K562 (cell line): Measurements from ENCODE around the gene PACSIN3. TPM values are rescaled to one million over a fixed set of nuclear protein-coding genes. Genes with fewer than 3 reads are reported as not detected.
A peak's percentile ranks its signal among the peaks of the same experiment; 100 is the strongest.

ENCODE experiments used
- ATAC-seq: fragments of 200-7000 bp; cut with Tn5 transposase; 3 replicates; pipeline ENCODE4 v1.9.1; 2020; ENCODE audit warnings: moderate library complexity
- BruUV-seq: library from RNA; stranded (reverse); fragments of 400-500 nt; replicated peaks from 2 replicates; lab custom pipeline; 2021; lab: Mats Ljungman, UMichigan
- CTCF ChIA-PET: fragments of 300-600 bp; formaldehyde crosslinking; extraction: SDS; loops from one replicate; lab custom pipeline; 2021; ENCODE audit warnings: low intra/inter-chr PET ratio; lab: Yijun Ruan, JAX
- POLR2A ChIA-PET: fragments of 300-600, 350-650 bp; sonication (Branson Sonifier 250); formaldehyde crosslinking; extraction: SDS; loops from one replicate; lab custom pipeline; 2021; ENCODE audit warnings: antibody characterized with exemption, inconsistent platforms; lab: Yijun Ruan, JAX
- DNase-seq, 4 experiments: peaks; one replicate each; pipeline versions ENCODE4 v3.0.0 to v3.0.0-alpha.2; 2011 to 2018; ENCODE audit warnings: low spot score in 3 of 4, mixed read lengths in 3 of 4; ENCODE audit errors: extremely low read depth in 1 of 4
- FAIRE-seq: peaks from 2 replicates; lab custom pipeline; 2011; peaks lifted over from hg19 to GRCh38; lab: Jason Lieb, UNC
- H2AFZ ChIP-seq: 2 replicates; pipeline ENCODE4 v1.6.0; 2011; ENCODE audit warnings: low read depth, low read length, control low read depth, inconsistent platforms
- H3K27ac ChIP-seq: fragments of 200-600 bp; 3 replicates; pipeline ENCODE4 v1.8.0; 2011; ENCODE audit warnings: low read depth, mild to moderate bottlenecking, control low read depth, inconsistent platforms, low read length, moderate library complexity, mixed read lengths; ENCODE audit errors: extremely low read depth
- H3K27me3 ChIP-seq, 2 experiments: fragments of 300-600 bp in 1 of 2; 2 replicates in 1 of 2; 3 replicates in 1 of 2; pipeline versions ENCODE4 v1.6.0 to v1.8.0; 2011; ENCODE audit warnings: inconsistent platforms in 2 of 2, low read length in 2 of 2, mild to moderate bottlenecking in 1 of 2, mixed read lengths in 1 of 2, moderate library complexity in 1 of 2; ENCODE audit not compliant: control insufficient read depth in 2 of 2, insufficient read depth in 2 of 2
- H3K36me3 ChIP-seq: fragments of 300-600 bp; 3 replicates; pipeline ENCODE4 v1.8.0; 2011; ENCODE audit warnings: mild to moderate bottlenecking, low read length, inconsistent platforms; ENCODE audit not compliant: control insufficient read depth, insufficient read depth
- H3K4me1 ChIP-seq, 2 experiments: fragments of 200-600 bp in 1 of 2; replicated peaks in 1 of 2; 2 replicates in 1 of 2; 3 replicates in 1 of 2; pipeline versions ENCODE4 v1.5.1 to v1.8.0; 2011; ENCODE audit warnings: inconsistent platforms in 2 of 2, low read length in 2 of 2, mild to moderate bottlenecking in 1 of 2, mixed read lengths in 1 of 2, moderate library complexity in 1 of 2; ENCODE audit not compliant: control insufficient read depth in 2 of 2, insufficient read depth in 2 of 2
- H3K4me2 ChIP-seq: 2 replicates; pipeline ENCODE4 v1.6.1; 2011; ENCODE audit warnings: low read length, control low read depth, inconsistent platforms, mixed read lengths; ENCODE audit not compliant: insufficient read depth
- H3K4me3 ChIP-seq: fragments of 200-600 bp; sonication (generic), shearing (Covaris generic); 2 replicates; pipeline ENCODE4 v1.5.1; 2016; ENCODE audit warnings: control low read depth, inconsistent platforms
- H3K79me2 ChIP-seq: fragments of 200-600 bp; 3 replicates; pipeline ENCODE4 v1.8.0; 2011; ENCODE audit warnings: low read length, inconsistent platforms; ENCODE audit not compliant: control insufficient read depth, insufficient read depth
- H3K9ac ChIP-seq, 2 experiments: 2 replicates each; pipeline versions ENCODE4 v1.6.0 to v1.6.1; 2011; ENCODE audit warnings: low read depth in 2 of 2, low read length in 2 of 2, control low read depth in 1 of 2, inconsistent platforms in 1 of 2, mild to moderate bottlenecking in 1 of 2, mixed read lengths in 1 of 2; ENCODE audit not compliant: insufficient read depth in 1 of 2
- H3K9me1 ChIP-seq: one replicate; pipeline ENCODE4 v1.6.0; 2011; ENCODE audit warnings: inconsistent platforms, mild to moderate bottlenecking, low read length, moderate library complexity; ENCODE audit not compliant: control insufficient read depth, insufficient read depth
- H3K9me3 ChIP-seq: replicated peaks from 2 replicates; pipeline ENCODE4 v1.5.1; 2011; ENCODE audit warnings: low read depth, low read length, inconsistent platforms; ENCODE audit not compliant: control insufficient read depth, insufficient read depth
- H4K20me1 ChIP-seq: replicated peaks from 2 replicates; pipeline ENCODE4 v1.6.1; 2011; ENCODE audit warnings: low read length, inconsistent platforms, mixed read lengths; ENCODE audit not compliant: control insufficient read depth, insufficient read depth
- CBX5 ChIP-seq: IDR thresholded peaks from 2 replicates; pipeline ENCODE4 v1.6.1; 2014; ENCODE audit warnings: low read depth, borderline replicate concordance
- CREB1 ChIP-seq, 2 experiments: sonication (generic) in 1 of 2; formaldehyde crosslinking in 1 of 2; IDR thresholded peaks; 2 replicates each; pipeline versions ENCODE4 v1.6.1 to v1.8.0; 2012 to 2022; ENCODE audit warnings: inconsistent platforms in 1 of 2, mild to moderate bottlenecking in 1 of 2, missing genetic modification reagents in 1 of 2, moderate library complexity in 1 of 2
- FOXP1 ChIP-seq: sonication (generic); formaldehyde crosslinking; IDR thresholded peaks from 2 replicates; pipeline ENCODE4 v1.8.0; 2022; ENCODE audit warnings: mild to moderate bottlenecking, missing genetic modification reagents
- GABPA ChIP-seq: fragments of 200-800 bp; sonication (Bioruptor generic); conservative IDR thresholded peaks from 2 replicates; pipeline ENCODE4 v1.6.1; 2016; ENCODE audit warnings: low read depth, missing genetic modification characterization, missing compliant biosample characterization
- MAFF ChIP-seq: IDR thresholded peaks from 2 replicates; pipeline ENCODE4 v1.6.1; 2012; ENCODE audit warnings: low read length, improper control_type of control experiment
- SMAD4 ChIP-seq: fragments of 250-450 bp; sonication (Bioruptor Pico); conservative IDR thresholded peaks from 2 replicates; pipeline ENCODE4 v1.8.0; 2021; ENCODE audit warnings: inconsistent platforms, mild to moderate bottlenecking, moderate library complexity
- TARDBP ChIP-seq: fragments of 450-650 bp; IDR thresholded peaks from 2 replicates; pipeline ENCODE4 v1.6.1; 2016
- XRCC3 ChIP-seq: fragments of 450-650 bp; IDR thresholded peaks from 2 replicates; pipeline ENCODE4 v1.6.1; 2017; ENCODE audit warnings: mild to moderate bottlenecking, moderate library complexity
- YBX1 ChIP-seq: fragments of 450-650 bp; IDR thresholded peaks from 2 replicates; pipeline ENCODE4 v1.7.1; 2016; ENCODE audit warnings: mild to moderate bottlenecking
- ZKSCAN3 ChIP-seq: fragments of 250-450 bp; sonication (Bioruptor Pico); IDR thresholded peaks from 2 replicates; pipeline ENCODE4 v1.4.0; 2020
- ZNF586 ChIP-seq: fragments of 450-650 bp; formaldehyde crosslinking; conservative IDR thresholded peaks from 2 replicates; pipeline ENCODE4 v1.4.0; 2020; ENCODE audit warnings: mild to moderate bottlenecking, moderate library complexity
- ZNF695 ChIP-seq: fragments of 450-650 bp; formaldehyde crosslinking; IDR thresholded peaks from 2 replicates; pipeline ENCODE4 v1.4.0; 2020; ENCODE audit warnings: mild to moderate bottlenecking, moderate library complexity
- WGBS: fragments of 100-300 bp; shearing (Covaris generic); methylation state at CpG from one replicate; pipeline ENCODE4 v1.1.6; 2016; ENCODE audit warnings: low coverage, mixed read lengths; ENCODE audit not compliant: insufficient coverage; ENCODE audit errors: missing lambda C conversion rate; 5-methylcytosine and 5-hydroxymethylcytosine counted together
- in situ Hi-C: fragments of 300-500 bp; cut with MboI; formaldehyde crosslinking; loops from 4 replicates; pipeline ENCODE4 v1.15.0; 2018; ENCODE audit warnings: inconsistent platforms, mixed read lengths
- intact Hi-C: fragments of 100-400 bp; cut with micrococcal nuclease; formaldehyde crosslinking; loops from 2 replicates; pipeline ENCODE4 v1.14.2; 2022
- polyA plus RNA-seq, 8 experiments: library from polyadenylated mRNA; depleted of rRNA in 4 of 8; stranded (reverse) in 5 of 8; unstranded in 3 of 8; fragments of >200 nt; fragmentation: Nextera tagmentation in 2 of 8; fragmentation: Illumina TruSeq in 1 of 8; extraction: Ambion mirVana in 2 of 8; extraction: Trizol in 1 of 8; gene quantifications; 2 replicates each; pipeline versions ENCODE4 v1.2.1 to v1.2.3, GENCODE V29; 2011 to 2014; ENCODE audit warnings: inconsistent platforms in 1 of 8, missing spikeins in 1 of 8
- total RNA-seq, 7 experiments: library from RNA; depleted of rRNA in 6 of 7; stranded (reverse); fragments of >200 nt in 6 of 7; fragmentation: Illumina TruSeq in 2 of 7; extraction: Trizol in 2 of 7; gene quantifications; 2 replicates each; pipeline versions ENCODE4 v1.2.1 to v1.2.3, GENCODE V29; 2011 to 2021; ENCODE audit warnings: low replicate concordance in 1 of 7
- TF ChIP-seq, protein P1 (sequence below): IDR thresholded peaks from 2 replicates; pipeline ENCODE4 v1.6.1; 2014; ENCODE audit warnings: antibody characterized with exemption
- TF ChIP-seq, protein P2 (sequence below): fragments of 450-650 bp; IDR thresholded peaks from 2 replicates; pipeline ENCODE4 v1.7.0; 2016; ENCODE audit warnings: borderline replicate concordance

The PACSIN3 gene
- total and polyA plus RNA-seq, 9 of the 15 experiments (the other 6 are each of a cell fraction or from before 2014, with no cell fraction given), result 0.13 to 18.1 (median 7.1) TPM

DNA sequence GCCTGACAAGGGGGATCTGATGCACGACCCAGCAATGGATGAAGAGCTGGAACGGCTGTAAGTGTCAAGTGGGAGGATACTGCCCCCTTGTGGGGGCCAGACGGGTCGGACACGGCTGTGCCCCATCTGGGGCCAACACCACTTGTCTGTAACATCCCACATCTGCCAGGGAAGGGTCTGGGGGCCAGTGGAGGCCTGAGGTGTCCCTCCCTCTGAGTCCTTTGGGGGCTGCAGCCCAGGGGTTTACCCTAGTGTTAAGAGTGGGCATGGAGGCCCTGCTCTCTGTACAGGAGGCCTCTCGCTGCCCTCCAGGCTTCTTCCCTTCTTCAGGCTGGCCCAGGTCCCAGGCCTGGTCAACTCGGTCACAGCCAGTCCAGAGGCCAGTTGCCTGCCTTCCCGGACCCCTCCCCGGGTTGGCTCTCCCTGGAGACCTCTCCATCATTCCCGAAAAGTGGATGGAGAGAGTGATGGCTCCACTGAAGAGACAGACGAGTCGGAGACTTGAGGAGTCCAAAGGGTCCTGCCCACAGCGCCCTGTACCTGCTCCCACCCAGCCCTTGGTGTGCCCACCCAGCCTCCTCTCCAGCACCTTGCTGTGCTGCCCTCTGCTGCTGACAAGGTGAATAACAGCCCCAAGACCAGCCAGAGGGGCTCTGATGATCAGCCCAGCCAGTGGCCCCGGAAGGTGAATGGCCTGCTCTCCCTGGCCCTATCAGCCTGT, 24.9 kb downstream of the PACSIN3 start (continued):
- TF ChIP-seq CBX5 (no peak), MAFF (no peak), CREB1 (IDR thresholded peaks at IDR 0.05) (no peak; the same call in 1 of the 2 replicates), CREB1 (CRISPR knock-in tag; IDR thresholded peaks at IDR 0.05) (no peak), ZNF586 (no peak), ZKSCAN3 (CRISPR knock-in tag) (no peak)
- TF ChIP-seq, protein P1, sequence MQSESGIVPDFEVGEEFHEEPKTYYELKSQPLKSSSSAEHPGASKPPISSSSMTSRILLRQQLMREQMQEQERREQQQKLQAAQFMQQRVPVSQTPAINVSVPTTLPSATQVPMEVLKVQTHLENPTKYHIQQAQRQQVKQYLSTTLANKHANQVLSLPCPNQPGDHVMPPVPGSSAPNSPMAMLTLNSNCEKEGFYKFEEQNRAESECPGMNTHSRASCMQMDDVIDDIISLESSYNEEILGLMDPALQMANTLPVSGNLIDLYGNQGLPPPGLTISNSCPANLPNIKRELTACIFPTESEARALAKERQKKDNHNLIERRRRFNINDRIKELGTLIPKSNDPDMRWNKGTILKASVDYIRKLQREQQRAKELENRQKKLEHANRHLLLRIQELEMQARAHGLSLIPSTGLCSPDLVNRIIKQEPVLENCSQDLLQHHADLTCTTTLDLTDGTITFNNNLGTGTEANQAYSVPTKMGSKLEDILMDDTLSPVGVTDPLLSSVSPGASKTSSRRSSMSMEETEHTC, result no peak

DNA sequence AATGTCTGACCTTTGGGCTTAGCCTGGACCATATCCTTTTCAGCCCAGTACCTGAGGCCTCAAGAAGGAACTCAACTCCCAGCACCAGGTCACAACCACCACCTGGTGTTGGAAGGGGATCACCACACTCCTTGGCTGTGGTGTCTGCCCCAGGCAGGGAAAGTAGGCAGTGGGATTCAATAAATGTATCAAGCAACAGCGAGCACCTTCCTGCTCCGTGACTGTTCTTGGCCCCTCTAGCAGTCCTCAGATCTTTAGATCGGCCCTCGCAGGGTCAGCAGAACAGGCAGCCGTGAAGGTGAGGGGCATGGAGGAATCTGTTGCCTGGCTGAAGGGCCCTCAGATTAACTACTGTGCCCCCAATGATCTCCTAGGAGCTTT, 25.5 kb downstream of the PACSIN3 start:
- ChIA-PET POLR2A (interaction anchor here (0.7 to 1.2 kb wide), 3 partner anchors 12 to 54 kb away, joined by 3 to 5 read pairs (median 3); partner anchors contain the start of gene DDB2), CTCF (interaction anchor here (0.5 to 3.9 kb wide), 5 partner anchors 98 to 334 kb away, joined by 3 to 27 read pairs (median 3); no protein-coding TSS in a partner anchor)
- Histone ChIP-seq H3K9me1 (peaks cover 2% of the 10 kb centered on the region), H3K27ac (no peak overlapping the region), H3K9me3 (no peaks in the 10 kb centered on the region), H3K9ac (peak overlapping the region in 1 of 2 experiments; percentile 30; a peak in 1 of 4 replicates), H3K27me3 (no peaks in the 10 kb centered on the region), H3K4me1 (peaks cover 0 to 21% of the 10 kb centered on the region in 2 experiments; a peak in 2 of 5 replicates), H3K4me2 (no peak overlapping the region), H2AFZ (no peak overlapping the region), H3K4me3 (no peak overlapping the region), H4K20me1 (peaks cover 17% of the 10 kb centered on the region), H3K79me2 (no peaks in the 10 kb centered on the region), H3K36me3 (peaks cover 27% of the 10 kb centered on the region; the same call in 2 of the 3 replicates)
- FAIRE-seq (no peak), DNase-seq (peak in 1 of 4 experiments; percentile 16), ATAC-seq (peak; percentile 4; the same call in 2 of the 3 replicates)
- in situ Hi-C loops, result loop anchor here (5.0 kb wide), 1 partner anchor 273 kb away; no protein-coding TSS in a partner anchor
- intact Hi-C loops, result loop anchor here (2.0 kb wide), 1 partner anchor 272 kb away; no protein-coding TSS in a partner anchor
- 90% methylated on average over 2 of the region's 5 CpGs for WGBS
- no TSS peak for BruUV-seq
- TF ChIP-seq XRCC3 (no peak), YBX1 (no peak), SMAD4 (CRISPR knock-in tag) (no peak), FOXP1 (no peak), ZNF695 (CRISPR knock-in tag) (no peak), GABPA (no peak), TARDBP (no peak)
- TF ChIP-seq, protein P2, sequence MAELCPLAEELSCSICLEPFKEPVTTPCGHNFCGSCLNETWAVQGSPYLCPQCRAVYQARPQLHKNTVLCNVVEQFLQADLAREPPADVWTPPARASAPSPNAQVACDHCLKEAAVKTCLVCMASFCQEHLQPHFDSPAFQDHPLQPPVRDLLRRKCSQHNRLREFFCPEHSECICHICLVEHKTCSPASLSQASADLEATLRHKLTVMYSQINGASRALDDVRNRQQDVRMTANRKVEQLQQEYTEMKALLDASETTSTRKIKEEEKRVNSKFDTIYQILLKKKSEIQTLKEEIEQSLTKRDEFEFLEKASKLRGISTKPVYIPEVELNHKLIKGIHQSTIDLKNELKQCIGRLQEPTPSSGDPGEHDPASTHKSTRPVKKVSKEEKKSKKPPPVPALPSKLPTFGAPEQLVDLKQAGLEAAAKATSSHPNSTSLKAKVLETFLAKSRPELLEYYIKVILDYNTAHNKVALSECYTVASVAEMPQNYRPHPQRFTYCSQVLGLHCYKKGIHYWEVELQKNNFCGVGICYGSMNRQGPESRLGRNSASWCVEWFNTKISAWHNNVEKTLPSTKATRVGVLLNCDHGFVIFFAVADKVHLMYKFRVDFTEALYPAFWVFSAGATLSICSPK, result no peak
